Smooth muscle cell (in vitro differentiated cells): ENCODE measurements around the gene AK1. TPM values are rescaled to one million over a fixed set of nuclear protein-coding genes. Genes with fewer than 3 reads are reported as not detected.
A peak's percentile ranks its signal among the peaks of the same experiment; 100 is the strongest.

Experiments used
- DNase-seq: peaks from one replicate; lab custom pipeline; 2025; ENCODE audit not compliant: unreplicated experiment; lab: John Stamatoyannopoulos, UW
- H2AFZ ChIP-seq: fragments of 200-600 bp; sonication (generic); 2 replicates; pipeline ENCODE4 v1.6.0; 2016; ENCODE audit warnings: antibody characterized with exemption, low read depth, mild to moderate bottlenecking
- H3F3A ChIP-seq: fragments of 200-600 bp; sonication (generic); 2 replicates; pipeline ENCODE4 v1.6.0; 2017; ENCODE audit warnings: antibody characterized with exemption, low read depth
- H3K27ac ChIP-seq: fragments of 200-600 bp; sonication (generic); 2 replicates; pipeline ENCODE4 v1.5.1; 2016; ENCODE audit warnings: low read depth, mild to moderate bottlenecking
- H3K27me3 ChIP-seq: fragments of 200-600 bp; sonication (generic); 2 replicates; pipeline ENCODE4 v1.6.1; 2016; ENCODE audit warnings: low read depth, mild to moderate bottlenecking
- H3K36me3 ChIP-seq: fragments of 200-600 bp; sonication (generic); 2 replicates; pipeline ENCODE4 v1.5.1; 2016; ENCODE audit warnings: low read depth
- H3K4me1 ChIP-seq: fragments of 200-600 bp; sonication (generic); 2 replicates; pipeline ENCODE4 v1.5.1; 2016; ENCODE audit warnings: low read depth
- H3K4me2 ChIP-seq: fragments of 200-600 bp; sonication (generic); 2 replicates; pipeline ENCODE4 v1.6.0; 2016; ENCODE audit warnings: mild to moderate bottlenecking
- H3K4me3 ChIP-seq: fragments of 200-600 bp; sonication (generic); 2 replicates; pipeline ENCODE4 v1.5.1; 2016; ENCODE audit warnings: mild to moderate bottlenecking
- H3K79me2 ChIP-seq: fragments of 200-600 bp; sonication (generic); 2 replicates; pipeline ENCODE4 v1.6.0; 2016; ENCODE audit warnings: low read depth, mild to moderate bottlenecking
- H3K9ac ChIP-seq: fragments of 200-600 bp; sonication (generic); 2 replicates; pipeline ENCODE4 v1.6.0; 2016; ENCODE audit warnings: low read depth
- H3K9me3 ChIP-seq: fragments of 200-600 bp; sonication (generic); replicated peaks from 2 replicates; pipeline ENCODE4 v1.5.1; 2016; ENCODE audit warnings: low read depth
- H4K20me1 ChIP-seq: fragments of 200-600 bp; sonication (generic); 2 replicates; pipeline ENCODE4 v1.6.0; 2016; ENCODE audit warnings: low read depth
- CTCF ChIP-seq: fragments of 200-600 bp; sonication (generic); IDR thresholded peaks from 2 replicates; pipeline ENCODE4 v1.5.1; 2017; ENCODE audit warnings: borderline replicate concordance, mild to moderate bottlenecking, antibody characterized with exemption; ENCODE audit not compliant: insufficient read depth, poor library complexity, severe bottlenecking
- WGBS: methylation state at CpG from one replicate; pipeline ENCODE4 v1.1.7; 2016; ENCODE audit warnings: low lambda C conversion rate; 5-methylcytosine and 5-hydroxymethylcytosine counted together
- polyA plus RNA-seq: library from polyadenylated mRNA; unstranded; fragments of >200 nt; fragmentation: Nextera tagmentation; extraction: Ambion mirVana; gene quantifications from 2 replicates; pipeline ENCODE4 v1.2.1, GENCODE V29; 2016
- total RNA-seq: library from RNA; depleted of rRNA; stranded (reverse); fragments of >200 nt; gene quantifications from 2 replicates; pipeline ENCODE4 v1.2.3, GENCODE V29; 2014

The AK1 gene
- total and polyA plus RNA-seq, 2 experiments from 2014 or later: 52.4 to 97.8 TPM

- Histone ChIP-seq H3K4me3 (peak overlapping the region; percentile 58), H3F3A (no peaks in the 10 kb centered on the region), H3K27ac (peak overlapping the region; percentile 4), H3K27me3 (no peaks in the 10 kb centered on the region), H3K4me2 (peak overlapping the region; percentile 91), H3K79me2 (no peaks in the 10 kb centered on the region), H3K9me3 (no peaks in the 10 kb centered on the region), H3K9ac (peak overlapping the region; percentile 29), H2AFZ (peak overlapping the region; percentile 33), H4K20me1 (no peaks in the 10 kb centered on the region), H3K36me3 (no peaks in the 10 kb centered on the region), H3K4me1 (peaks cover 5% of the 10 kb centered on the region)
- no peak for TF ChIP-seq CTCF
- WGBS: 18% methylated on average over 18 of the region's 18 CpGs
- no peak for DNase-seq
Observed at GRCh38 chr9:127878001-127878651, 651 bp upstream of the AK1 start.

DNA sequence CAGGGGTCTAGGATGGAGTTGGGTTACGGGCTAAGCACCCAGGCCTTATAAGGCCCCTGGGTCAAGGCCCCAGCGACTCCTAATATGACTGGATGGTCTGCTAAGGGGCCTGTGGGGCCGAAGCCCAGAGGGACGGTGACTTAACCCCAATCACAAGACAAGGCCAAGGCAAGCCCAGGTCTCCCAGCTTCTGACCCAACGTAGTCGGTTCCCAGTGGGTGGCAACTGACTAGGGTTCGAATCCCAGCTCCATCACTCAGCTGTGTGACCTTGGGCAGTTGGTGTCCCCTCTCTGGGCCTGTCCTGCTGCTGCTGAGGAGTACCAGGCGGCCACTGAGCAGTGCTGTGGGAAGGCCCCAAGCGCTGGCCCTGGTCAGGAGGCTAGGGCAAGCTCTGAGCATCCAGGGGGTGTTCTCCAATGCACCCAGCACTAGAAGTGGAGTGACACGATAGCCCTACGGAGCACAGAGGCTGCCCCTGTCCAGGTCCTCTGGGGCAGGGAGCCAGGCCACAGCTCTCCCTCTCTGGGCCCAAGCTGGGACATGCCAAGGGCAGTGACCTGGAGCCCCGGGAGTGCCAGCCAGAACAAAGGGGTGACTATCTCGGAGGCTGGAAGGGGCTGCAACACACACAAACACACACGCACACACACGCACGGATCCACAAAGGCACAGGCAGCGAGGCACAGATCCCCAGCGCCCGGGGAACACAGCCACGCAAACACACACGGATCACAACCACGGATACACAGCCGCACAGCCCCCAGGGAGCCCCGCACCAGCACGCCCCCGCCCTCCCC lies 512 bp downstream of the AK1 start:
- H3K27ac ChIP-seq: peak overlapping the region; percentile 4
- H2AFZ ChIP-seq: no peak overlapping the region
- H3K4me1 ChIP-seq: peaks cover 5% of the 10 kb centered on the region
- H3K9ac ChIP-seq: peak overlapping the region; percentile 29
- H3K4me3 ChIP-seq: peak overlapping the region; percentile 58
- H3K27me3 ChIP-seq: no peaks in the 10 kb centered on the region
- no peaks in the 10 kb centered on the region for H3K9me3 ChIP-seq
- H3K79me2 ChIP-seq: no peaks in the 10 kb centered on the region
- H4K20me1 ChIP-seq: no peaks in the 10 kb centered on the region
- WGBS: 45% methylated on average over 23 of the region's 26 CpGs
- TF ChIP-seq CTCF: no peak
- peak overlapping the region; percentile 91 for H3K4me2 ChIP-seq
- H3K36me3 ChIP-seq: no peaks in the 10 kb centered on the region
- H3F3A ChIP-seq: no peaks in the 10 kb centered on the region
- no peak for DNase-seq

- no peak for TF ChIP-seq CTCF
- peak overlapping the region; percentile 91 for H3K4me2 ChIP-seq
- no peak overlapping the region for H2AFZ ChIP-seq
- H3F3A ChIP-seq: no peaks in the 10 kb centered on the region
- peaks cover 5% of the 10 kb centered on the region for H3K4me1 ChIP-seq
- no peaks in the 10 kb centered on the region for H3K36me3 ChIP-seq
- H3K9me3 ChIP-seq: no peaks in the 10 kb centered on the region
- no peak overlapping the region for H3K9ac ChIP-seq
- H3K27ac ChIP-seq: no peak overlapping the region
- no peak overlapping the region for H3K4me3 ChIP-seq
- H3K27me3 ChIP-seq: no peaks in the 10 kb centered on the region
- WGBS: 90% methylated on average over 12 of the region's 14 CpGs
- H4K20me1 ChIP-seq: no peaks in the 10 kb centered on the region
- H3K79me2 ChIP-seq: no peaks in the 10 kb centered on the region
- no peak for DNase-seq
Observed at GRCh38 chr9:127876026-127876763, 1.3 kb downstream of the AK1 start.
